ENCODE data around the gene CSAG1.
"Not testable (repeated sequence)": the region's sequence is repeated elsewhere in the genome, so short reads cannot be mapped to it uniquely, and the experiment has no call there.

CSAG1 gene

GRCh38 chrX:152733261-152733975 is at the start of gene CSAG1, which contains the start of gene MAGEA12:
Gene CSAG1, minus strand, starts transcription at chrX:152733721. Its CDS starts 1,261 bp downstream, at chrX:152732460.
Gene MAGEA12, plus strand, starts transcription at chrX:152733757. Its CDS starts 2,405 bp downstream, at chrX:152736162.
- no peak for DNase-seq (ENCODE audit: low read depth, low spot score)

- DNase-seq (ENCODE audit: low read depth, low spot score): not testable (repeated sequence)
Measured at GRCh38 chrX:152769549-152770289, 36.2 kb upstream of the CSAG1 start, which contains the start of gene MAGEA6. Gene MAGEA6, minus strand, starts transcription at chrX:152769689. Its CDS starts 2,039 bp downstream, at chrX:152767650.

GRCh38 chrX:152766562-152766961 is 33.0 kb upstream of the CSAG1 start:
- DNase-seq (ENCODE audit: low read depth, low spot score): not testable (repeated sequence)

DNA sequence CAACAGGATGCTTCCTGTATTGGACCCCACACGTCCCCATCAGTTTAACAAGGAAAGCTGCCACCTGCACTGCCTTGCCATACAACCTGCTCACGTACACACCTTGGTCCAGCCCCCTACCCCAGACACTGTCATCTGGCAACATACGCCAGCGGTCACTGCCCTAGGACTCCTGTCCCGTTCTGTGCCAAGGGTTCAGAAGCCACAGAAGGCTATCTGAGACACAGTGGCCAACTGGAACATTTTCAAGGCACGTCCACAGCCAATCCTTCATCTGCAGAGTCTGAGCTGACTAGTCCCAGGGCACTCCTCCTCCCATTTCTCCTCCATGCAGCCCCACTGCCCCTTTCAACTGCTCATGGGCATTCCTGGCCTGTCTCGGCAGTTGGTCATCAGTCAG is 28.1 kb upstream of the CSAG1 start:
- not testable (repeated sequence) for DNase-seq (ENCODE audit: low read depth, low spot score)

DNA sequence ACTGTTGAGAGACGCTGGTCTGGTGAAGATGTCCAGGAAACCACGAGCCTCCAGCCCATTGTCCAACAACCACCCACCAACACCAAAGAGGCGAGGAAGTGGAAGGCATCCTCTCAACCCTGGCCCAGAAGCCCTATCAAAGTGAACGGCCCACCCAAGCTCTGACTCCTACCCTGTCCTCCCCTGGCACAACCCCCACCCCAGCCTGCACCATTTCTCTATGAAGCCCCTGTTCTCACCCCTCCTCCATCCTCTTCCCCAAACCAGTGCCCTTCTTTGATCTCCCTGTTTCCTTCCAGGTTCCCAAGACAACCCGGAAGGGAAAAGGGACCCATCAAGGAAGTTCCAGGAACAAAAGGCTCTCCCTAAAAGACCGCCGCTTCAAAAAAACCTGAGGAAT is 26.0 kb upstream of the CSAG1 start:
- DNase-seq (ENCODE audit: low read depth, low spot score): not testable (repeated sequence)

DNA sequence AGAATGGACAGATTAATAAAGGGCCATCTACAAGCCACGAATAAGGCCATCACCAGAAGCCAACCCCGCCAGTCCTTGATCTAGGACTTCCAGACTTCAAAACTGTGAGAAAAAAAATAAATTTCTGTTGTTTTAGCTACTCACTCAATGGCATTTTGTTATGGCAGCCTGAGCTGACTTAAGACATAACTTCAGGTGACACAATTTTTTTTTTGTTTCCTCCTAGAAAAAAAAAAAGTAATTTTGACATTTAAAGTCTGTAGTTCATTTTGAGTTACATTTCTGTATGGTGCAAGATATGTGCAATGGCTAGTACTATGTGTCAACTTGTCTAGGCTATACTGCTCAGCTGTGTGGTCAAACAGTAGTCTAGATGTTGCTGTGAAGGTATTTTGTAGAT is 25.4 kb upstream of the CSAG1 start, which contains the start of gene CSAG3:
Gene CSAG3, plus strand, starts transcription at position 301 of the 400 bp plus-strand sequence.
- DNase-seq (ENCODE audit: low read depth, low spot score): not testable (repeated sequence)

DNA sequence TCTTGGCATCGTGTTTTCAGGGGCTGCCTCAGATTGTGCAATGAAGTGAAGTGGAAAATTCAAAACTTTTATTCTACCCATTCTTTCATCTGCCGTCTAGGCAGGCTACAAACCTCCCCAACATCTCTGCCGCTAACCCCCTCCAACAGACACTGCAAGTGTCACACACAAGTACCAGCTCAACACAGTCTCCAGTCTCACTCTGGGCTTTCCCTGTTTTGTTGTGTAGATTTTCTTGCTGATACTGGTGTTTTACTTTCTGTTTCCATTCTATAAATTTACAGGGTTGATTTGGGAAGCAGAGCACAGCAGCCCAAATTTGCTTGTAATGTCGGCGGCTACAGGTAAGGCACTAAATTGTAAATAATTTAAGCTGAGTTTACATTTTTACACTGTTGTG is 21.4 kb upstream of the CSAG1 start:
- not testable (repeated sequence) for DNase-seq (ENCODE audit: low read depth, low spot score)

DNA sequence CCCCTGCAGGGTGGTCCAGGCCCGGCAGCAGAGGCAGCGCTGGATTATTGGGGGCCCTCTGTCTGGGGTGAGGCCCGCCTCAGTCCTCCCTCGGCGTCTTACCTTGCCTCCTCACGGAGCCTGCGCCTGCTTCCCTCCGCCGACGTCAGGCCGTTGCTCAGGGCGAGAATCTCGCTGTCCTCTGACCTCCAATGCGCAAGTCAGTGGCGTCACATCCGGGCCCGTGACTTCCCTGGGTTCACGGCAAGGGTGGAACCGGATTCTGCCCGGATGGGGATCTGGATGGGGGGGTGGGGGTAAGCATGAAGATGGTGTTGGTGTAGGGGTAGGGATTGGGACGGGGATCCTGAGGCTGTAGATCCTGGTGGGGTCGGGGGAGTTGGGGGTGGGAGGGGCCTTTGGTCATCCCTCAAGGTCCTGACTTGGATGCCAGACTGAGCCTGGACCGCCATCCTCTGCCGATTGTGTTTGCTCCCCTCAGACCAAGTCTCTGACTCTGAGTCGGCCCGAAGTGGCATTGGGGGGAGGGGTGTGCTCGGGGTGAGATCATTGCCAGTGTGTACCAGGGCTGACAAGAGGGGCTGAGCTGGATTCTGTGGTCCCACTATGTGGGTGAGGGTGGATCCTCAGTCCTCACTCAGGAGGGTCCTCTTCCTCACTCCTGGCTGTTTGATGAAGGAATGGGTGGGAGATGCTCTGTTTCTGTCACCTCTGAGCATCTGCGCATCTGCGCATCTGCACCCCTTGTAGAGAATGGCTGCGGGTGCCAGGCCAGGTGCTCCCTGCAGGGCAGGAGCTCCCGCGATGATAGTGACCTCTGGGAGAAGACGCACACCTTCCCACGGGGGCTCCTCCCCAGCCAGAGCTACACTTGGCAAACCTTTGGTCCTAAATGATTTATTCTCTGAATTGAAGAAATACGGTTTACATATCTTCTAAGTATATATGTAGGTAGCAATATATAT is 20.4 kb upstream of the CSAG1 start, which contains the start of gene MAGEA2:
Gene MAGEA2, minus strand, starts transcription at position 157 of the 965 bp plus-strand sequence. CDS start 2,479 bp downstream, outside the sequence.
- not testable (repeated sequence) for DNase-seq (ENCODE audit: low read depth, low spot score)

- DNase-seq (ENCODE audit: low read depth, low spot score): no peak
Measured at GRCh38 chrX:152738560-152738959, 5.0 kb upstream of the CSAG1 start.

DNA sequence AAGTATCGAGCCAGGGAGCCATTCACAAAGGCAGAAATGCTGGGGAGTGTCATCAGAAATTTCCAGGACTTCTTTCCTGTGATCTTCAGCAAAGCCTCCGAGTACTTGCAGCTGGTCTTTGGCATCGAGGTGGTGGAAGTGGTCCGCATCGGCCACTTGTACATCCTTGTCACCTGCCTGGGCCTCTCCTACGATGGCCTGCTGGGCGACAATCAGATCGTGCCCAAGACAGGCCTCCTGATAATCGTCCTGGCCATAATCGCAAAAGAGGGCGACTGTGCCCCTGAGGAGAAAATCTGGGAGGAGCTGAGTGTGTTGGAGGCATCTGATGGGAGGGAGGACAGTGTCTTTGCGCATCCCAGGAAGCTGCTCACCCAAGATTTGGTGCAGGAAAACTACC is 3.0 kb upstream of the CSAG1 start:
- not testable (repeated sequence) for DNase-seq (ENCODE audit: low read depth, low spot score)

- DNase-seq (ENCODE audit: low read depth, low spot score): no peak
Measured at GRCh38 chrX:152735860-152736511, 2.5 kb upstream of the CSAG1 start.

DNA sequence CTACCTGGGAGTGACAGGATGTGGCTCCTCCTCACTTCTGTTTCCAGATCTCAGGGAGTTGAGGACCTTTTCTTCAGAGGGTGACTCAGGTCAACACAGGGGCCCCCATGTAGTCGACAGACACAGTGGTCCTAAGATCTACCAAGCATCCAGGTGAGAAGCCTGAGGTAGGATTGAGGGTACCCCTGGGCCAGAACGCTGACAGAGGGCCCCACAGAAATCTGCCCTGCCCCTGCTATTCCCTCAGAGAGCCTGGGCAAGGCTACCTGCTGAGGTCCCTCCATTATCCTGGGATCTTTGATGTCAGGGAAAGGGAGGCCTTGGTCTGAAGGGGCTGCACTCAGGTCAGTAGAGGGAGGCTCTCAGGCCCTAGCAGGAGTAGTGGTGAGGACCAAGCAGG is 1.6 kb upstream of the CSAG1 start:
- DNase-seq (ENCODE audit: low read depth, low spot score): no peak

DNA sequence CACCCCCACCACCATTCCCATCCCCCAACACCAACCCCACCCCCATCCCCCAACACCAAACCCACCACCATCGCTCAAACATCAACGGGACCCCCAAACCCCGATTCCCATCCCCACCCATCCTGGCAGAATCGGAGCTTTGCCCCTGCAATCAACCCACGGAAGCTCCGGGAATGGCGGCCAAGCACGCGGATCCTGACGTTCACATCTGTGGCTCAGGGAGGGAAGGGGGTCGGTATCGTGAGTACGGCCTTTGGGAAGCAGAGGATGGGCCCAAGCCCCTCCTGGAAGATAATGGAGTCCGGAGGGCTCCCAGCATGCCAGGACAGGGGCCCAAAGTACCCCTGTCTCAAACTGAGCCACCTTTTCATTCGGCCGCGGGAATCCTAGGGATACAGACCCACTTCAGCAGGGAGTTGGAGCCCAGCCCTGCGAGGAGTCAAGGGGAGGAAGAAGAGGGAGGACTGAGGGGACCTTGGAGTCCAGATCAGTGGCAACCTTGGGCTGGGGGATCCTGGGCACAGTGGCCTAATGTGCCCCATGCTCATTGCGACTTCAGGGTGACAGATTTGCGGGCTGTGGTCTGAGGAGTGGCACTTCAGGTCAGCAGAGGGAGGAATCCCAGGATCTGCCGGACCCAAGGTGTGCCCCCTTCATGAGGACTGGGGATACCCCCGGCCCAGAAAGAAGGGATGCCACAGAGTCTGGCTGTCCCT is 780 bp upstream of the CSAG1 start:
- DNase-seq (ENCODE audit: low read depth, low spot score): not testable (repeated sequence)

DNA sequence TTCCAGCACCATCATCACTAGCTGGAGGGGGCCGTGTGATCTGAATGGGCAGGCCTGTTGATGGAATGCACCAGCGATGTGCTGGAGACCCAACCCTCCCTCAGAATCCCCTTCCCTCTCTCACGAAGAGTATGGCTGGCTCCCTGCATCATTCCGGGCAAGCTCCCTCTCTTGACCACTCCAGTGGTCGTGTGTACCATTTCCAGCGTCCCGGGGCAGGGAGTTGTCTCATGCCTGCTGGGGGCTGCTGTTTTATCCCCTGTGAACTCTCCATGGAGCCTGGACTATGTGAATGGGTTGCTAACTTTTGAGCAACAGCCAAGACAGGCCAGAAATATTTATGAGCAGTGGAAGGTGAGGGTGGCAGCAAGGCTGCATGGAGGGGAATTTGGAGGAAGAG is 8.1 kb downstream of the CSAG1 start:
- DNase-seq (ENCODE audit: low read depth, low spot score): no peak

DNA sequence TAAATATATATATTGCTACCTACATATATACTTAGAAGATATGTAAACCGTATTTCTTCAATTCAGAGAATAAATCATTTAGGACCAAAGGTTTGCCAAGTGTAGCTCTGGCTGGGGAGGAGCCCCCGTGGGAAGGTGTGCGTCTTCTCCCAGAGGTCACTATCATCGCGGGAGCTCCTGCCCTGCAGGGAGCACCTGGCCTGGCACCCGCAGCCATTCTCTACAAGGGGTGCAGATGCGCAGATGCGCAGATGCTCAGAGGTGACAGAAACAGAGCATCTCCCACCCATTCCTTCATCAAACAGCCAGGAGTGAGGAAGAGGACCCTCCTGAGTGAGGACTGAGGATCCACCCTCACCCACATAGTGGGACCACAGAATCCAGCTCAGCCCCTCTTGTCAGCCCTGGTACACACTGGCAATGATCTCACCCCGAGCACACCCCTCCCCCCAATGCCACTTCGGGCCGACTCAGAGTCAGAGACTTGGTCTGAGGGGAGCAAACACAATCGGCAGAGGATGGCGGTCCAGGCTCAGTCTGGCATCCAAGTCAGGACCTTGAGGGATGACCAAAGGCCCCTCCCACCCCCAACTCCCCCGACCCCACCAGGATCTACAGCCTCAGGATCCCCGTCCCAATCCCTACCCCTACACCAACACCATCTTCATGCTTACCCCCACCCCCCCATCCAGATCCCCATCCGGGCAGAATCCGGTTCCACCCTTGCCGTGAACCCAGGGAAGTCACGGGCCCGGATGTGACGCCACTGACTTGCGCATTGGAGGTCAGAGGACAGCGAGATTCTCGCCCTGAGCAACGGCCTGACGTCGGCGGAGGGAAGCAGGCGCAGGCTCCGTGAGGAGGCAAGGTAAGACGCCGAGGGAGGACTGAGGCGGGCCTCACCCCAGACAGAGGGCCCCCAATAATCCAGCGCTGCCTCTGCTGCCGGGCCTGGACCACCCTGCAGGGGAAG is 19.4 kb downstream of the CSAG1 start, which contains the start of gene MAGEA2B:
Gene MAGEA2B, plus strand, starts transcription at position 814 of the 973 bp plus-strand sequence. CDS start 2,479 bp downstream, outside the sequence.
- not testable (repeated sequence) for DNase-seq (ENCODE audit: low read depth, low spot score)

DNA sequence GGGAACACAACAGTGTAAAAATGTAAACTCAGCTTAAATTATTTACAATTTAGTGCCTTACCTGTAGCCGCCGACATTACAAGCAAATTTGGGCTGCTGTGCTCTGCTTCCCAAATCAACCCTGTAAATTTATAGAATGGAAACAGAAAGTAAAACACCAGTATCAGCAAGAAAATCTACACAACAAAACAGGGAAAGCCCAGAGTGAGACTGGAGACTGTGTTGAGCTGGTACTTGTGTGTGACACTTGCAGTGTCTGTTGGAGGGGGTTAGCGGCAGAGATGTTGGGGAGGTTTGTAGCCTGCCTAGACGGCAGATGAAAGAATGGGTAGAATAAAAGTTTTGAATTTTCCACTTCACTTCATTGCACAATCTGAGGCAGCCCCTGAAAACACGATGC is 20.3 kb downstream of the CSAG1 start:
- not testable (repeated sequence) for DNase-seq (ENCODE audit: low read depth, low spot score)

- DNase-seq (ENCODE audit: low read depth, low spot score): not testable (repeated sequence)
Measured at GRCh38 chrX:152709173-152709572, 24.3 kb downstream of the CSAG1 start, which contains the start of gene CSAG2. Gene CSAG2, minus strand, starts transcription at chrX:152709273. Its CDS starts 161 bp downstream, at chrX:152709112.

- not testable (repeated sequence) for DNase-seq (ENCODE audit: low read depth, low spot score)
Measured at GRCh38 chrX:152706500-152706899, 27.0 kb downstream of the CSAG1 start.
